Heart left ventricle (tissue), 16 donors: ENCODE data around the gene PGAM2. TPM values are rescaled to one million over a fixed set of nuclear protein-coding genes. Genes with fewer than 3 reads are reported as not detected.

Experiments
- ATAC-seq, 4 donors: fragments of 200-7000 bp; cut with Tn5 transposase; one replicate each; pipeline ENCODE4 v1.9.1; 2020 to 2022; ENCODE audit warnings: moderate library complexity in 4 of 4, mild to moderate bottlenecking in 3 of 4, moderate number of reproducible peaks in 1 of 4
- DNase-seq, 5 donors: peaks; one replicate each; pipeline ENCODE4 v3.0.0-alpha.2; 2020
- H3K27ac ChIP-seq, 12 donors: fragments of 200-600 bp; sonication (generic) in 4 of 12; one replicate each; pipeline versions ENCODE4 v1.5.0 to v1.8.0; 2016 to 2022; ENCODE audit warnings: mild to moderate bottlenecking in 2 of 12
- H3K27me3 ChIP-seq, 9 donors: fragments of 200-600 bp; sonication (generic) in 2 of 9; one replicate each; pipeline versions ENCODE4 v1.5.1 to v1.8.0; 2016 to 2022; ENCODE audit warnings: mild to moderate bottlenecking in 3 of 9
- H3K36me3 ChIP-seq, 9 donors: fragments of 200-600 bp; sonication (generic) in 2 of 9; one replicate each; pipeline versions ENCODE4 v1.5.0 to v1.8.0; 2018 to 2022; ENCODE audit warnings: mild to moderate bottlenecking in 2 of 9
- H3K4me1 ChIP-seq, 12 donors: fragments of 200-600 bp; sonication (generic) in 4 of 12; one replicate each; pipeline versions ENCODE4 v1.5.0 to v1.8.0; 2016 to 2022; ENCODE audit warnings: mild to moderate bottlenecking in 3 of 12
- H3K4me3 ChIP-seq, 12 donors: fragments of 200-600 bp; sonication (generic) in 4 of 12; one replicate each; pipeline versions ENCODE4 v1.5.0 to v1.8.0; 2017 to 2022; ENCODE audit warnings: mild to moderate bottlenecking in 9 of 12, moderate library complexity in 4 of 12
- H3K9me3 ChIP-seq, 12 donors: fragments of 200-600 bp; sonication (generic) in 4 of 12; one replicate each; pipeline versions ENCODE4 v1.5.0 to v1.8.0; 2016 to 2022; ENCODE audit warnings: mild to moderate bottlenecking in 1 of 12
- POLR2A ChIP-seq, 2 donors: fragments of 450-650 bp; IDR thresholded peaks; one replicate each; pipeline ENCODE4 v1.6.1; 2017; ENCODE audit warnings: antibody characterized with exemption in 2 of 2, mild to moderate bottlenecking in 2 of 2, moderate library complexity in 2 of 2
- WGBS, 4 donors: extraction: QIAGEN DNeasy Blood & Tissue Kit in 2 of 4; methylation state at CpG; one replicate each; pipeline versions ENCODE4 v1.1.5 to v1.1.7; 2013 to 2018; 5-methylcytosine and 5-hydroxymethylcytosine counted together
- intact Hi-C, 10 donors: fragments of 100-400 bp; cut with DNase I; formaldehyde crosslinking; loops; one replicate each; pipeline versions ENCODE4 v1.11.1 to v1.14.2; 2022
- polyA plus RNA-seq, 2 donors: library from polyadenylated mRNA; stranded (reverse); fragments of 200-250 nt; gene quantifications; one replicate each; pipeline ENCODE4 v1.2.3, GENCODE V29; 2013
- total RNA-seq, 9 donors: library from RNA; depleted of rRNA in 2 of 9; stranded (reverse); fragments of >200 nt in 2 of 9; fragmentation: NEBNext Ultra II Directional in 3 of 9; extraction: Animal tissue kit (Norgen Biotek cat#: 25700) in 3 of 9; gene quantifications; one replicate each; pipeline versions ENCODE4 v1.1.0 to v1.2.4, GENCODE V29; 2016 to 2023
- TF ChIP-seq, protein P1 (sequence below), 12 donors: fragments of 200-600 bp; sonication (generic) in 4 of 12; IDR thresholded peaks; one replicate each; pipeline versions ENCODE4 v1.5.0 to v1.8.0; 2018 to 2022; ENCODE audit warnings: antibody characterized with exemption in 12 of 12, mild to moderate bottlenecking in 5 of 12
- donor health status: ischemic (EF 13 %, LVEDD 7.1; RV severe dilation, severe dysfunction).
- donor health status: healthy with polysubstance abuse.
- donor health status: DM: no; HTN: yes; CAD: no.
- donor health status: DM: no; HTN: no; CAD: no.
- donor health status: ischemic (EF 25% LVEDD 6.9; RV normal size, moderate dysfunction).
- donor health status: ischemic (EF 25% LVEDD 5.7; RV mildly dilated, moderate dysfunction).
- donor health status: healthy.
- donor health status: DM: yes; HTN: yes; CAD: no.
- donor health status: ischemic (EF 35%, LVEDD 5.7; RV mildly dilated, moderate dysfunction).
- donor health status: nonischemic (EF 11% LVEDD 7.7; RV severe dilation, severe dysfunction).
- donor health status: DM: yes; HTN: yes; CAD: no.
- donor health status: PGD.
- donor health status: ischemic (EF 29% LVEDD 5.4; RV normal size, mild dysfunction).
- donor health status: nonischemic (EF 23%, LVEDD 6.1; RV moderate dilation, normal function).

PGAM2 gene
- total and polyA plus RNA-seq, 11 donors: 242 to 2,064 (median 555) TPM

DNA sequence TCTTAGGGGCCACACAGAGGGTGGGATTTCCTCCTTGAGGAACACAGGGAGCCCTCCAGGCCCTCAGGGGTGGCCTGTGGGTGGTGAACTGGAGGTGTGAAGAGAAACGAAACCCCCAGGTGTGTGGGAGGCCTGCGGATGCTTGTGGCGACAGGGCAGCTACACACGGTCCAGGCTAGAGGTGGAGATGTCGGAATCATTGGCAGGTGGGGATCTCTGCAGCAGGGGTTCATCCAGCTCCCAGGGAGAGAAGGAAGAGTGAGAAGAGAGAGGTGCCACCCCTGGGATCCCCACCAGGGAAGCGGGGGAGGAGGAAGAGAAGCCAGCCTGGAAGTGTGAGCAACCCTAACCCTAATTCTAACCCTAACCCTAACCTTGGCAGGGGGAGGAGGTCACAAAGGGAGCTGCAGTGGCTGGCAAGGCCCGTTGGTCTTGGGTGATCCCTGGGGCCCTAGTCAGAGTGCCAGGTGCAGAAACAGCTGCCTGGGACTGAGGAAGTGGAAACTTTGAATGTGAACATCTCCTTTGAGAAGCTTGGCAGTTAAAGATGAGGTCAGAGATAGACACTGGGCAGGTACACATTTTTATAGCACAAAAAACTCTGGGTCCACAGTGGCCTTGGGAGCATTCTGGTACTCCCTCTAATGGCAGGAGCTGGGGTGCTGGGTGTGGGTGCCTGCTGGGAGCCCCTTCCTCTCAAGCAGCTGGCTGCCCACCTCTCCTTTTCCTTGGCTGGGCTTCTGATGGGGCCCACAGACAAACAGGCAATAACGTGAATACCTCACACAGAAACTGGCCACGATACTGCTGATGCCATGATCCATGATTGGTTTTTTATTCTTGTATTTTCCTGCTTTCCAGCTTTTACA, 31.9 kb upstream of the PGAM2 start:
- peaks cover 0 to 47% (median 11%) of the 10 kb centered on the region in 12 donors for H3K4me1 ChIP-seq
- TF ChIP-seq POLR2A (IDR thresholded peaks at IDR 0.05): no peak
- TF ChIP-seq, protein P1, sequence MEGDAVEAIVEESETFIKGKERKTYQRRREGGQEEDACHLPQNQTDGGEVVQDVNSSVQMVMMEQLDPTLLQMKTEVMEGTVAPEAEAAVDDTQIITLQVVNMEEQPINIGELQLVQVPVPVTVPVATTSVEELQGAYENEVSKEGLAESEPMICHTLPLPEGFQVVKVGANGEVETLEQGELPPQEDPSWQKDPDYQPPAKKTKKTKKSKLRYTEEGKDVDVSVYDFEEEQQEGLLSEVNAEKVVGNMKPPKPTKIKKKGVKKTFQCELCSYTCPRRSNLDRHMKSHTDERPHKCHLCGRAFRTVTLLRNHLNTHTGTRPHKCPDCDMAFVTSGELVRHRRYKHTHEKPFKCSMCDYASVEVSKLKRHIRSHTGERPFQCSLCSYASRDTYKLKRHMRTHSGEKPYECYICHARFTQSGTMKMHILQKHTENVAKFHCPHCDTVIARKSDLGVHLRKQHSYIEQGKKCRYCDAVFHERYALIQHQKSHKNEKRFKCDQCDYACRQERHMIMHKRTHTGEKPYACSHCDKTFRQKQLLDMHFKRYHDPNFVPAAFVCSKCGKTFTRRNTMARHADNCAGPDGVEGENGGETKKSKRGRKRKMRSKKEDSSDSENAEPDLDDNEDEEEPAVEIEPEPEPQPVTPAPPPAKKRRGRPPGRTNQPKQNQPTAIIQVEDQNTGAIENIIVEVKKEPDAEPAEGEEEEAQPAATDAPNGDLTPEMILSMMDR (IDR thresholded peaks at IDR 0.05): no peak
- 82 to 87% (median 86%) methylated on average over 9 of the region's 9 CpGs for WGBS, 4 donors
- ATAC-seq: no peak
- no peaks in the 10 kb centered on the region for H3K27me3 ChIP-seq
- H3K27ac ChIP-seq: peak overlapping the region in 1 of 12 donors; percentile 17
- H3K9me3 ChIP-seq: no peaks in the 10 kb centered on the region
- intact Hi-C loops: no loop called here
- no peaks in the 10 kb centered on the region for H3K36me3 ChIP-seq
- no peak for DNase-seq
- no peak overlapping the region for H3K4me3 ChIP-seq

DNA sequence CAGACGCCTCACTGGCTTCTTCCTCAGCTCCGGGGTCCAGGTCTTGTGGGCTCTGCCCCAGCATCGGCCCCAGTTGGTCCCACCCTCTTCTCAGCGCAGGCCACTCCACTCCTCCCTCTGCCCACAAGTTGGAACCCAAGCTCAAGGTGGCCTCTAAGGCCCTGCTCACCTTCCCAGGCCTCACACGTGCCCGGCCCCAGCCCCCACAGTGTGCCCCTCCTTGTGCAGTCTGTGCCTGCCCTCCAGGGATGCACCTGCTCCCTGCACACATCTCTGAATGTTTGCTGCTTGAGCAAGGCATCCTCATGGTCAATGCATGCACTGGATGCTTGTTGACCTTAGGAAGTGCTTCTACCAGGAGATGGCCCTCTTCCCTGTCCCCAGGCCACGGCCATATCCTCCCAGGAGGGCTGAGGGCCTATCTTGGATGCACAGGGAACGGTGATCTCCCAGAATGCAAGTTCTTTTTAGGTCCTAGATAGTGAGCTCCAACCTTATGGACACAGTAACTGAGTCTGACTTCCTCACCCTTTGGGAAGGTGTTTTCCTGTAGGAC, 31.0 kb upstream of the PGAM2 start:
- ATAC-seq (no peak), DNase-seq (no peak)
- intact Hi-C loops: no loop called here
- H3K4me1 ChIP-seq: peaks cover 0 to 40% (median 9%) of the 10 kb centered on the region in 12 donors
- no peaks in the 10 kb centered on the region for H3K36me3 ChIP-seq
- TF ChIP-seq POLR2A (IDR thresholded peaks at IDR 0.05): no peak
- TF ChIP-seq, protein P1 (IDR thresholded peaks at IDR 0.05): no peak
- H3K27me3 ChIP-seq: no peaks in the 10 kb centered on the region
- no peaks in the 10 kb centered on the region for H3K9me3 ChIP-seq
- WGBS, 4 donors: 81 to 83% (median 82%) methylated on average over 8 of the region's 8 CpGs
- H3K27ac ChIP-seq: no peak overlapping the region
- H3K4me3 ChIP-seq: no peak overlapping the region

- Histone ChIP-seq H3K27me3 (no peaks in the 10 kb centered on the region), H3K27ac (peak overlapping the region in 4 of 12 donors; percentile 8 to 61 (median 50)), H3K36me3 (no peaks in the 10 kb centered on the region), H3K4me3 (no peak overlapping the region), H3K9me3 (no peaks in the 10 kb centered on the region), H3K4me1 (peaks cover 0 to 33% (median 8%) of the 10 kb centered on the region in 12 donors)
- intact Hi-C loops: no loop called here
- no peak for ATAC-seq
- WGBS, 4 donors: 92 to 97% (median 94%) methylated on average over 3 of the region's 3 CpGs
- peak in 1 of 5 donors; percentile 10 for DNase-seq
- TF ChIP-seq, protein P1 (IDR thresholded peaks at IDR 0.05): no peak
- no peak for TF ChIP-seq POLR2A (IDR thresholded peaks at IDR 0.05)
Observed at GRCh38 chr7:44095781-44096180, 30.4 kb upstream of the PGAM2 start.

DNA sequence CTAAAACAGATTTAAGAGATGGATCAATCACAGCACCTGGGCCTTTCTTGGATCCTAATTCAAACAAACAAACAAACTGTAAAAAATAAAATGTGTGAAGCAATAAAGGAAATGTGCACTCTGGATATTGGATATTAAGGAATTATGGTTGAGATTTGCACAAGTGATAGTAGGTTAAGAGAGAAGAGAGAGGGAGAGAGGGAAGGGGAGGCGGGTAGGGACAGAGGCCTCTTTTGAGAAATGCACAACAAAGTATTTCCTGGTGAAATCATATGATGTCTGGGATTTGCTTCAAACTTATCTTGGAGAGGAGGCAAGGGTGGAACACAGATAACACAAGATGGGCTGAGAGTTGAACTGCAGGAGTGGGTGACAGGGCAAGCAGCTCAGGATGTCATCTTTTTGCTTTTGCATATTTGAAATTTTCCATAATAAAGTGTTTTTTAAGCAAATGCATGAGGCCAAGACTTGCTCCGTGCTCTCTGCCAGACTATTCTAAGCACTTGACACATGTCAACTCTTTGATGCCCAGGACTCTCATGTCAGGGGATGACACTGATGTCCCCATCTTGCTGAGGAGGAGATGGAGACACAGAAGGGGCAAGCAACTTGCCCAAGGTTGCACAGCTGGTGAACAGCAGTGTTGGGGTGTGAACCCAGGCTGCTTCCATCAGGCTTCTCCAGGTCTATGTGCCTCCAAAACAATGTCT, 29.7 kb upstream of the PGAM2 start:
- H3K27me3 ChIP-seq: no peaks in the 10 kb centered on the region
- DNase-seq (peak in 1 of 5 donors; percentile 21), ATAC-seq (no peak)
- no peak overlapping the region for H3K4me3 ChIP-seq
- peaks cover 0 to 27% (median 5%) of the 10 kb centered on the region in 12 donors for H3K4me1 ChIP-seq
- TF ChIP-seq, protein P1 (IDR thresholded peaks at IDR 0.05): no peak
- no peak for TF ChIP-seq POLR2A (IDR thresholded peaks at IDR 0.05)
- H3K9me3 ChIP-seq: no peaks in the 10 kb centered on the region
- 47 to 71% (median 57%) methylated on average over 2 of the region's 2 CpGs for WGBS, 4 donors
- no peaks in the 10 kb centered on the region for H3K36me3 ChIP-seq
- peak overlapping the region in 4 of 12 donors; percentile 30 to 61 (median 50) for H3K27ac ChIP-seq
- intact Hi-C loops: no loop called here
